DOHH2 (cell line): ENCODE measurements around the gene HOXB7.

Experiments
- H3F3A ChIP-seq: fragments of 200-600 bp; sonication (generic), shearing (Covaris generic); 2 replicates; pipeline ENCODE4 v1.6.0; 2016; ENCODE audit warnings: antibody characterized with exemption, mild to moderate bottlenecking; ENCODE audit not compliant: control insufficient read depth, insufficient read depth
- H3K27ac ChIP-seq: fragments of 200-600 bp; sonication (generic); 2 replicates; pipeline ENCODE4 v1.5.1; 2014; ENCODE audit warnings: low read depth, mild to moderate bottlenecking, low read length, moderate library complexity
- H3K27me3 ChIP-seq: fragments of 200-600 bp; sonication (generic); 2 replicates; pipeline ENCODE4 v1.6.1; 2014; ENCODE audit warnings: mild to moderate bottlenecking, low read length, mixed read lengths; ENCODE audit not compliant: control insufficient read depth
- H3K36me3 ChIP-seq: fragments of 200-600 bp; sonication (generic); 2 replicates; pipeline ENCODE4 v1.6.1; 2014; ENCODE audit warnings: mild to moderate bottlenecking, low read length, moderate library complexity, mixed read lengths; ENCODE audit not compliant: control insufficient read depth
- H3K4me1 ChIP-seq: fragments of 200-600 bp; sonication (generic); 2 replicates; pipeline ENCODE4 v1.6.1; 2014; ENCODE audit warnings: mild to moderate bottlenecking, low read length, mixed read lengths; ENCODE audit not compliant: control insufficient read depth
- H3K4me2 ChIP-seq: fragments of 200-600 bp; sonication (generic); 2 replicates; pipeline ENCODE4 v1.6.0; 2014; ENCODE audit warnings: mild to moderate bottlenecking, low read length, moderate library complexity
- H3K4me3 ChIP-seq: fragments of 200-600 bp; sonication (generic); 2 replicates; pipeline ENCODE4 v1.5.1; 2014; ENCODE audit warnings: mild to moderate bottlenecking, low read length, mixed read lengths
- H3K79me2 ChIP-seq: fragments of 200-600 bp; sonication (generic); 2 replicates; pipeline ENCODE4 v1.6.1; 2014; ENCODE audit warnings: mild to moderate bottlenecking, low read length, mixed read lengths; ENCODE audit not compliant: control insufficient read depth
- H3K9me2 ChIP-seq: fragments of 200-600 bp; sonication (generic); replicated peaks from 2 replicates; pipeline ENCODE4 v1.6.1; 2014; ENCODE audit warnings: mild to moderate bottlenecking, low read length, mixed read lengths; ENCODE audit not compliant: control insufficient read depth
- H3K9me3 ChIP-seq: fragments of 200-600 bp; sonication (generic); 2 replicates; pipeline ENCODE4 v1.6.1; 2014; ENCODE audit warnings: antibody characterized with exemption, low read length, mixed read lengths; ENCODE audit not compliant: control insufficient read depth, insufficient read depth
- H4K20me1 ChIP-seq: fragments of 200-600 bp; sonication (generic); 2 replicates; pipeline ENCODE4 v1.6.0; 2014; ENCODE audit warnings: low read depth, mild to moderate bottlenecking, antibody characterized with exemption, low read length, moderate library complexity; ENCODE audit not compliant: control insufficient read depth, insufficient read depth
- EZH2phosphoT487 ChIP-seq: fragments of 200-600 bp; sonication (generic); IDR thresholded peaks from 2 replicates; pipeline ENCODE4 v1.6.1; 2017; ENCODE audit warnings: borderline replicate concordance, mild to moderate bottlenecking, antibody characterized with exemption, low read length, moderate library complexity, mixed read lengths
- TF ChIP-seq, protein P1 (sequence below): fragments of 200-600 bp; sonication (generic); IDR thresholded peaks from one replicate; pipeline ENCODE4 v1.5.1; 2014; ENCODE audit warnings: antibody characterized with exemption, mild to moderate bottlenecking, low read depth, low read length; ENCODE audit not compliant: poor library complexity, severe bottlenecking

The HOXB7 gene

DNA sequence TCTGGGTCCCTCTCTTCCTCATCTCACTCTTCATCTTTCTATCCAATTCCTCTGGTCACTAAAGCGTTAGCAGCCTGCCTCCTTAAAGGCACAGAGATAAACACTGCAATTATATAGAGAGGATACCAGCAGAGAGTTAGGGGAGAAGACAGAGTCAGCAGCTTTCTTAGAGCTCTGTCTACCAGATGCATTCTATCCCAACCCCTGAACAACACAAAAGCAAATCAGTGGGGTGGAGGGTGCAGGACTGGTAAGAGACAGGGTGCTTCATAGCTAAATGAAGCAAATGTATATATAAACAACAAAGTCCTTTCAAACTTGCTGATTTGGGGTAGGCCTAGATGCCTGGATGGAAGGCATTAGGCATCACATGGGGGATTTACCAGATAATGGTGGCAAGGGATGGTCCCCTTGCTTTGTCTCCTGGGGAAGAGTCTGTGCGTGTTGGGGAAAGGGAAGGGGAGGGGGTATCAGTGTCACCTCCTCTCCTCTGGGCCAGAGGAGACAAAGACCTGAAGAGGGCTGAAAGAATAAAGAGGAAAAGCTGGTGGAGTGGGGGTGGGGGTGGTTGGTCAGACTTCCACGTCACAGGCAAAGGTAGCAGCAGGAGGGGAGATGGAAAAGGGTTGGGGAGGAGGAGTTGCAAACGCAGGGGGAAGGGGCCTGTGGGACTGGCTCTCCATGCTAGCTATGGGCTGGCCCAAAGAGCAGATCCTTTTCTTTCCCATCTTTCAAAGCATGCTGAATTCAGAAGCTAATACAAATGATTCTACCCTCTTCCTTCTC is 44.7 kb downstream of the HOXB7 start:
- H3K27ac ChIP-seq = no peak overlapping the region

DNA sequence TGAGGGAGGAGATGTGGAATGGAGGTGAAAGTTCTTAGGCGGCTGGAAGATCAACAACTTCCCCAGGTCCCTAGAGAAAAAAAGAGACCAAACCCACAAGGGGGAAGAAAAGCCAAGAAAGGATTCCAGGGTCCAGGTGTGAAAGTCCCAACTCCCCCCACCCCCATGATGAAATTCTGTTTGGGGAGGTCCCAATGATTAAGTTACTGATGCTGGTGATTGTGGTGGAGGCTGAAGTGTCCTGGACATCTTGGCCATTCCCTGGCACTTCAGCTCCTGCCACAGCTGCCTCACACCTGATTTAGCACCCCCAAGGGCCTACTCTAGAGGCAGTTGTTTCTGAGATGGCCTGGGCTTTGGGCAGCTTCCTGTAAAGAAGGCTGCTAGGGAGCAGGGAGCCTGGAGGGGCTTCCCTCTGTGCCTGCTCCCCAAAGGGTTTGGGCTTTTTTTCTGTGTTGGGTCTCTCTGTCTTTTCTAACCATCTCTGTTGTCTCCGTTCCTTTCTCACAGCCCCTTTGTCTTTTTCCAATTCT is 45.7 kb downstream of the HOXB7 start:
- Histone ChIP-seq H3K4me1 (no peaks in the 10 kb centered on the region), H4K20me1 (no peaks in the 10 kb centered on the region), H3F3A (no peaks in the 10 kb centered on the region), H3K79me2 (no peaks in the 10 kb centered on the region), H3K9me3 (no peaks in the 10 kb centered on the region), H3K36me3 (no peaks in the 10 kb centered on the region), H3K27ac (no peak overlapping the region), H3K4me3 (no peak overlapping the region), H3K9me2 (no peaks in the 10 kb centered on the region), H3K4me2 (no peak overlapping the region), H3K27me3 (no peaks in the 10 kb centered on the region)
- TF ChIP-seq, protein P1, sequence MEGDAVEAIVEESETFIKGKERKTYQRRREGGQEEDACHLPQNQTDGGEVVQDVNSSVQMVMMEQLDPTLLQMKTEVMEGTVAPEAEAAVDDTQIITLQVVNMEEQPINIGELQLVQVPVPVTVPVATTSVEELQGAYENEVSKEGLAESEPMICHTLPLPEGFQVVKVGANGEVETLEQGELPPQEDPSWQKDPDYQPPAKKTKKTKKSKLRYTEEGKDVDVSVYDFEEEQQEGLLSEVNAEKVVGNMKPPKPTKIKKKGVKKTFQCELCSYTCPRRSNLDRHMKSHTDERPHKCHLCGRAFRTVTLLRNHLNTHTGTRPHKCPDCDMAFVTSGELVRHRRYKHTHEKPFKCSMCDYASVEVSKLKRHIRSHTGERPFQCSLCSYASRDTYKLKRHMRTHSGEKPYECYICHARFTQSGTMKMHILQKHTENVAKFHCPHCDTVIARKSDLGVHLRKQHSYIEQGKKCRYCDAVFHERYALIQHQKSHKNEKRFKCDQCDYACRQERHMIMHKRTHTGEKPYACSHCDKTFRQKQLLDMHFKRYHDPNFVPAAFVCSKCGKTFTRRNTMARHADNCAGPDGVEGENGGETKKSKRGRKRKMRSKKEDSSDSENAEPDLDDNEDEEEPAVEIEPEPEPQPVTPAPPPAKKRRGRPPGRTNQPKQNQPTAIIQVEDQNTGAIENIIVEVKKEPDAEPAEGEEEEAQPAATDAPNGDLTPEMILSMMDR = no peak
- no peak for TF ChIP-seq EZH2phosphoT487

More for the DNA sequence above, 44.7 kb downstream of the HOXB7 start:
- Histone ChIP-seq H3K9me3 (no peaks in the 10 kb centered on the region), H3K4me3 (no peak overlapping the region), H3K4me1 (no peaks in the 10 kb centered on the region), H3K36me3 (no peaks in the 10 kb centered on the region), H3K79me2 (no peaks in the 10 kb centered on the region), H4K20me1 (no peaks in the 10 kb centered on the region), H3F3A (no peaks in the 10 kb centered on the region), H3K27me3 (no peaks in the 10 kb centered on the region), H3K4me2 (no peak overlapping the region), H3K9me2 (no peaks in the 10 kb centered on the region)
- TF ChIP-seq, protein P1 = no peak
- no peak for TF ChIP-seq EZH2phosphoT487

DNA sequence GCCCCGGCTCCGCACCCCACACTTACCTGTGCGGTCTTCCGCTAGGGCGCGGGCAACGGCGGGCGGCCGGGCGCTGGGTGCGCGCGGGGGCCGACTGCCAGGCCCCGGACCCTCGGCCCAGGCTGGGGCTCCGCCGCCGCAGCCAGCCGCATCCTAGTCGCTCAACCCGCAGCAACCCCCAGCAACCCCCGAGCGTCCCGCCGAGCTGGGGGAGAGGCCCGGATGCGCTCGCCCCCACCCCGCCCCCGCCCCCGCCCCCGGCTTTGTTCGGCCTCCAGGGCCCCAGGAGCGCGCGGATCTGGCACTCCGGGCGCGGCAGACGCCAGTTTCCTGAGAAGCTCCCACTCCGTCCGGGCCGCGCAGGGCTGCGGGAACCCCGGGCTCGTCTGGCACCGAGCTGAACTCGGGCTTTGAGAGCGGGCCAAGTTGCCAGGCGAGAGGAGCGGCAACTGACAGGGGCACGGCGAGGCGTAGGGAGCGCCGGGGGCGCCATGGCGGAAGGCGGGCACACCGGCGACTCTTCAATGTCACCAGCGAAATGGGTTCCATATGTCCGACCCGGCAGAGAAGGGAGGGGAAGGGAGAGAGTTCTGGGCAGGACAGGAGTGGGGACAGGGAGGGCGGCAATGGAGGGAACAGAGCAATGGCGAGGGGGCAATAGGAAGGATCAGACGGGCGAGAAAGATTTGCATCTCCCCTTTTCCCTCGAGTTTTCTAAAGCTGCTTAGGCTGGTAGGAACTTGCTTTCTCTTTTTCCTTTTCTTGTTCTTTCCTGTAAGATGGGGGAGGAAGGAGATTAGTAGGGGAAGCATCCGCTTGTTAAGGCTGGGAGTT is 46.4 kb downstream of the HOXB7 start:
- Histone ChIP-seq H4K20me1 (no peaks in the 10 kb centered on the region), H3K27me3 (no peaks in the 10 kb centered on the region), H3K4me1 (no peaks in the 10 kb centered on the region), H3F3A (no peaks in the 10 kb centered on the region), H3K9me3 (no peaks in the 10 kb centered on the region), H3K79me2 (no peaks in the 10 kb centered on the region), H3K9me2 (no peaks in the 10 kb centered on the region), H3K27ac (no peak overlapping the region), H3K36me3 (no peaks in the 10 kb centered on the region), H3K4me2 (no peak overlapping the region), H3K4me3 (no peak overlapping the region)
- TF ChIP-seq, protein P1 = no peak
- TF ChIP-seq EZH2phosphoT487 = no peak
